ENCODE measurements around the gene MYL6.

Gene MYL6

DNA sequence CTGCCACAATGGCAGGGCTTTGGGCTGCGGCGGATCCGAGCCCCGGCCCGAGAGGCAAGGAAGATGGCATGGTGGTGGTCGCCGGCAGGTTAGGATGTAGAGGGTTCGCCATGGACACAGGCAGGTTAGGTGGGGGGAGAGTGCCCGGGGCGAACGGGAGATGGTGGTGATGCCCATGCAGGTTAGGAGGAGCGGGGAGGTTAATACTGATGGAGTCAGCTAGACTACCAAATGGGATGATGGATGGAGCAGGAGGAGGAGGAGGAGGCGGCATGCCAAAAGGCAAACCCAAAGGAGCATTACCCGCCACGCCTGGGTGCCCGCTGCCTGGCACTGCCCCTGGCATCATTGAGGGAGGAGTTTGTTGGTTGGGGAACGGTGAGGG lies 6.2 kb downstream of the MYL6 start:
- TF ChIP-seq, protein P1, sequence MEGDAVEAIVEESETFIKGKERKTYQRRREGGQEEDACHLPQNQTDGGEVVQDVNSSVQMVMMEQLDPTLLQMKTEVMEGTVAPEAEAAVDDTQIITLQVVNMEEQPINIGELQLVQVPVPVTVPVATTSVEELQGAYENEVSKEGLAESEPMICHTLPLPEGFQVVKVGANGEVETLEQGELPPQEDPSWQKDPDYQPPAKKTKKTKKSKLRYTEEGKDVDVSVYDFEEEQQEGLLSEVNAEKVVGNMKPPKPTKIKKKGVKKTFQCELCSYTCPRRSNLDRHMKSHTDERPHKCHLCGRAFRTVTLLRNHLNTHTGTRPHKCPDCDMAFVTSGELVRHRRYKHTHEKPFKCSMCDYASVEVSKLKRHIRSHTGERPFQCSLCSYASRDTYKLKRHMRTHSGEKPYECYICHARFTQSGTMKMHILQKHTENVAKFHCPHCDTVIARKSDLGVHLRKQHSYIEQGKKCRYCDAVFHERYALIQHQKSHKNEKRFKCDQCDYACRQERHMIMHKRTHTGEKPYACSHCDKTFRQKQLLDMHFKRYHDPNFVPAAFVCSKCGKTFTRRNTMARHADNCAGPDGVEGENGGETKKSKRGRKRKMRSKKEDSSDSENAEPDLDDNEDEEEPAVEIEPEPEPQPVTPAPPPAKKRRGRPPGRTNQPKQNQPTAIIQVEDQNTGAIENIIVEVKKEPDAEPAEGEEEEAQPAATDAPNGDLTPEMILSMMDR (IDR thresholded peaks at IDR 0.05), result no peak
- Histone ChIP-seq H3K9me3 (no peaks in the 10 kb centered on the region), H3K27me3 (no peaks in the 10 kb centered on the region), H3K27ac (peak overlapping the region in 1 of 2 donors; percentile 99), H3K4me3 (no peak overlapping the region), H3K4me1 (peaks cover 0 to 35% (median 28%) of the 10 kb centered on the region in 4 donors), H3K36me3 (peaks cover 80 to 100% (median 99%) of the 10 kb centered on the region in 3 donors)
- no peak for DNase-seq
- intact Hi-C loops (cut with DNase I; ENCODE audit: low total_unique reads), result loop anchor here (5.0 kb wide), 1 partner anchor 37 kb away; the partner anchor contains the start of gene ESYT1

DNA sequence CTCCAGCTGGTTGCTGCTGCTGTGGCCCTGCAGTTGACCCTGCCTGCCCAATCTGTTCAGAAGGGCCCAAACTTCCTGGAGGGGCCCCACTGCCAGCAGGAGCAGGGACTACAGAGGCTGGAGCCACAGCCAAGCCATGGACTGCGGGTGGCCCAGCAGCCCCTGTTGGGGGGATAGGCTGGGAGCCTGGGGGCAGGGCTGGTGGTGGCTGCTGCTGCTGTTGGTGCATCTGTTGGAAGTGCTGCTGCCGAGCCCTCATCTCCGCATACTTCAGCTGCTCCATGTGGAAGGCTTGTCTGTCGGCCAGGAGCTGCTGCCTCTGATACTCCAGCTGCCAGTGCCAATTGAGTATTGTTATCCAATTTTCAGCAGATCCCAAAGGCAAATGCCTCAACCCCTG lies 7.2 kb downstream of the MYL6 start:
- no peak for DNase-seq
- H3K27ac ChIP-seq, result peak overlapping the region in 1 of 2 donors; percentile 27
- TF ChIP-seq, protein P1 (IDR thresholded peaks at IDR 0.05), result no peak
- H3K27me3 ChIP-seq, result no peaks in the 10 kb centered on the region
- peaks cover 0 to 30% (median 22%) of the 10 kb centered on the region in 4 donors for H3K4me1 ChIP-seq
- no peak overlapping the region for H3K4me3 ChIP-seq
- intact Hi-C loops (cut with DNase I; ENCODE audit: low total_unique reads), result no loop called here
- H3K36me3 ChIP-seq, result peaks cover 80 to 100% (median 99%) of the 10 kb centered on the region in 3 donors
- H3K9me3 ChIP-seq, result no peaks in the 10 kb centered on the region

DNA sequence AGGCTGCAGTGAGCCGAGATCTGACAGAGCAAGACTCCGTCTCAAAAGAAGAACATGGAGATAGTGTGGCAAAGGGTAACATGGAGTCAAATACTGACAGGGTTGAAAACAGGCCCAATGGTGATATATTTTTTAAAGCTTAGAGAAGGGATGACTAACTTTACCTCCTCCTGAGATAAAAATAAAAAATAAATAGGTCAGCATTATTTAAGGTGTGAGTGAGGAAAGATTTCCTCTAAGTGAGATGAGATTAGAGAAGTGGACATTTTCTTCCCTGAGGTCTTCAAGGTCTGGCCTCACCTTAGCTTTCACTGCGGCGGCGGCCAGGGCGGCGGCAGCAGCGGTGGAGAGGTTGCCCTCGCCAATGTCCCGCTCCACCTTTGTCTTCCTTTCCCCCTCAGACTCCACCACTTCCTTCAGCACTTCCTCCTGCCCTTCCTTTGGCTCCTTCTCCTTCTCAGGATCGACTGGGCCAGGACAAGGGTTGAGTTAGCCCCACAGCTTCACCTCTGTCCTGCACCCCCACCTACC lies 11.1 kb downstream of the MYL6 start:
- no peak for DNase-seq
- TF ChIP-seq, protein P1 (IDR thresholded peaks at IDR 0.05), result no peak
- peaks cover 82 to 100% (median 100%) of the 10 kb centered on the region in 3 donors for H3K36me3 ChIP-seq
- no peak overlapping the region for H3K27ac ChIP-seq
- no peak overlapping the region for H3K4me3 ChIP-seq
- intact Hi-C loops (cut with DNase I; ENCODE audit: low total_unique reads), result no loop called here
- H3K4me1 ChIP-seq, result no peaks in the 10 kb centered on the region
- no peaks in the 10 kb centered on the region for H3K27me3 ChIP-seq
- H3K9me3 ChIP-seq, result no peaks in the 10 kb centered on the region

DNA sequence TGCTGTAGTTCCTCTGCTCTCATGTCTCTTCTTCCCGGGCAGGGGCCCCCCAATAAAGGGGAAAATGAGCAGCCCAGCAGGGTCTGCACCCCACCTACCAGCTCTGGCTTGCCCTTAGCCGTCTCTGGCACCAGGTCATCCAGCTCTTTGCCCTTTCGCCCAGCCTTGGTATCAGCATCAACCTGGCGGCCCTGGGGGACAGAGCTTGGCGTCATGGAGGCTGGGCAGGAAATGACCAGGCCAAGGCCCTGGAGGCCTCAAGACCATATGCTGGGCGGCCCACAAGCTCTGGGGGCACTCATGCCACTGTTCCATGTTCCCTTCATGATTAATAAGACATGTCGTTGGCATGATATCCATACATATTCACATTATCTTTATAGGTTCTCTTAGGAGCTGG lies 14.7 kb downstream of the MYL6 start:
- Histone ChIP-seq H3K4me1 (no peaks in the 10 kb centered on the region), H3K4me3 (no peak overlapping the region), H3K9me3 (no peaks in the 10 kb centered on the region), H3K36me3 (peaks cover 95 to 100% (median 100%) of the 10 kb centered on the region in 3 donors), H3K27me3 (no peaks in the 10 kb centered on the region), H3K27ac (no peak overlapping the region)
- no peak for DNase-seq
- TF ChIP-seq, protein P1 (IDR thresholded peaks at IDR 0.05), result no peak
- intact Hi-C loops (cut with DNase I; ENCODE audit: low total_unique reads), result no loop called here

DNA sequence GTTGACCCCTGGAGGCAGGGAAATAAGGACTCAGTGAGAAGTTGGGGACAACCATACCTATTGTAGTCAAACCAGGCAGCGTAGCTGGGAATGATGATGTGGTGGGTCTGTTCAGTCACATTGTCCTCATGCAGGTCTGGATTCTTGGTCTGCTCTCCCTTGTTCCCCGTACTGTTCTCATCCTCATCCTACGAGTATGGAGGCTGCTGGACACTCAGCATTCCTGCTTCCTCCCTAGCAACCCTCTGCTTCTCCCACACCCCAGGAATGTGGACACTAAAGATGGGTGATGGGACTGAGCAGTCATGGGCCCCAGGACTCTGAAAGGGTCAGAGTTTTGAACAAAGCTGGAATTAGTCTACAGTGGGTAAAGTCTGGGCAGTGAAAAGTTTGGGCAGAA lies 20.2 kb downstream of the MYL6 start:
- no peaks in the 10 kb centered on the region for H3K27me3 ChIP-seq
- intact Hi-C loops (cut with DNase I; ENCODE audit: low total_unique reads), result no loop called here
- peak in 1 of 2 donors; percentile 17 for DNase-seq
- no peak overlapping the region for H3K4me3 ChIP-seq
- TF ChIP-seq, protein P1 (IDR thresholded peaks at IDR 0.05), result no peak
- no peaks in the 10 kb centered on the region for H3K9me3 ChIP-seq
- no peak overlapping the region for H3K27ac ChIP-seq
- H3K4me1 ChIP-seq, result no peaks in the 10 kb centered on the region
- peaks cover 92 to 98% (median 97%) of the 10 kb centered on the region in 3 donors for H3K36me3 ChIP-seq

Measured in tibial artery (tissue), 4 donors.